Gastrocnemius medialis (tissue), 4 donors: ENCODE measurements around the gene RAPSN. TPM values are rescaled to one million over a fixed set of nuclear protein-coding genes. Genes with fewer than 3 reads are reported as not detected.

Experiments used
- ATAC-seq, 2 donors: fragments of 150-250 bp; one replicate each; pipeline ENCODE4 v1.9.1; 2016
- DNase-seq, 2 donors: peaks; one replicate each; pipeline ENCODE4 v3.0.0-alpha.2; 2019
- H3K27ac ChIP-seq, 4 donors: fragments of 200-600 bp; sonication (generic); 1 replicate in 1 of 4; 2 replicates in 3 of 4; pipeline ENCODE4 v1.5.1; 2016 to 2018; ENCODE audit warnings: mild to moderate bottlenecking in 2 of 4, moderate library complexity in 1 of 4
- H3K27me3 ChIP-seq, 3 donors: fragments of 200-600 bp; sonication (generic) in 2 of 3; 1 replicate in 1 of 3; 2 replicates in 2 of 3; pipeline versions ENCODE4 v1.5.1 to v1.6.0; 2016 to 2019; ENCODE audit warnings: mild to moderate bottlenecking in 1 of 3, moderate library complexity in 1 of 3
- H3K36me3 ChIP-seq, 2 donors: fragments of 200-600 bp; sonication (generic) in 1 of 2; one replicate each; pipeline ENCODE4 v1.5.1; 2017 to 2018
- H3K4me1 ChIP-seq, 2 donors: fragments of 200-600 bp; sonication (generic) in 1 of 2; one replicate each; pipeline ENCODE4 v1.5.1; 2016 to 2017; ENCODE audit warnings: mild to moderate bottlenecking in 2 of 2
- H3K4me3 ChIP-seq, 4 donors: fragments of 200-600 bp; sonication (generic) in 3 of 4; 1 replicate in 1 of 4; 2 replicates in 3 of 4; pipeline ENCODE4 v1.5.1; 2016 to 2019; ENCODE audit warnings: mild to moderate bottlenecking in 2 of 4
- H3K9me3 ChIP-seq, 3 donors: fragments of 200-600 bp; sonication (generic) in 2 of 3; 1 replicate in 1 of 3; 2 replicates in 2 of 3; pipeline ENCODE4 v1.5.1; 2016 to 2019
- CTCF ChIP-seq, 5 experiments: fragments of 450-650 bp in 3 of 5; fragments of 200-600 bp in 2 of 5; sonication (generic) in 2 of 5; IDR thresholded peaks in 4 of 5; conservative IDR thresholded peaks in 1 of 5; 1 replicate in 4 of 5; 2 replicates in 1 of 5; pipeline ENCODE4 v1.5.1; 2016 to 2019; ENCODE audit warnings: antibody characterized with exemption in 5 of 5, mild to moderate bottlenecking in 3 of 5, moderate library complexity in 3 of 5
- POLR2A ChIP-seq, 2 donors: fragments of 450-650 bp; IDR thresholded peaks; one replicate each; pipeline ENCODE4 v1.6.1; 2017; ENCODE audit warnings: antibody characterized with exemption in 2 of 2, mild to moderate bottlenecking in 2 of 2, moderate library complexity in 2 of 2
- in situ Hi-C, 4 donors: fragments of 200-750 bp; cut with MboI; loops; one replicate each; pipeline versions ENCODE4 v1.15.0 to v1.8.0; 2017; ENCODE audit warnings: low sequenced_read_pairs in 4 of 4
- intact Hi-C: fragments of 100-400 bp; cut with DNase I; formaldehyde crosslinking; loops from one replicate; pipeline ENCODE4 v1.15.1; 2023; ENCODE audit warnings: low total_unique reads
- total RNA-seq, 4 donors: library from RNA; depleted of rRNA; stranded (reverse); fragments of >200 nt; gene quantifications; one replicate each; pipeline versions ENCODE4 v1.1.0 to v1.2.3, GENCODE V29; 2016

RAPSN gene
- total RNA-seq, 4 donors from 2014 or later, result 48.9 to 68.6 (median 59.4) TPM

GRCh38 chr11:47446833-47447232 lies 2.1 kb downstream of the RAPSN start:
- Histone ChIP-seq H3K27ac (peak overlapping the region in 1 of 4 donors; percentile 93), H3K27me3 (no peaks in the 10 kb centered on the region), H3K4me1 (peaks cover 20 to 26% of the 10 kb centered on the region in 2 donors), H3K36me3 (peaks cover 0 to 8% of the 10 kb centered on the region in 2 donors), H3K4me3 (no peak overlapping the region), H3K9me3 (no peaks in the 10 kb centered on the region)
- ATAC-seq (no peak), DNase-seq (no peak)
- in situ Hi-C loops, result loop anchor here in 1 of 4 donors (10.0 kb wide), 1 partner anchor 62 kb away; no protein-coding TSS in a partner anchor
- intact Hi-C loops, result loop anchor here (10.0 kb wide), 1 partner anchor 262 kb away; the partner anchor contains the start of gene PACSIN3
- TF ChIP-seq POLR2A (IDR thresholded peaks at IDR 0.05) (no peak), CTCF (IDR thresholded peaks at IDR 0.05 in 4 of 5, conservative IDR thresholded peaks at IDR 0.05 in 1 of 5) (no peak)

GRCh38 chr11:47445840-47446239 lies 3.1 kb downstream of the RAPSN start:
- H3K27ac ChIP-seq, result peak overlapping the region in 1 of 4 donors; percentile 12
- no peak overlapping the region for H3K4me3 ChIP-seq
- TF ChIP-seq CTCF (IDR thresholded peaks at IDR 0.05 in 4 of 5, conservative IDR thresholded peaks at IDR 0.05 in 1 of 5) (no peak), POLR2A (IDR thresholded peaks at IDR 0.05) (no peak)
- H3K4me1 ChIP-seq, result peaks cover 20 to 26% of the 10 kb centered on the region in 2 donors
- ATAC-seq, result no peak
- intact Hi-C loops, result loop anchor here (10.0 kb wide), 1 partner anchor 261 kb away; the partner anchor contains the start of gene PACSIN3
- H3K27me3 ChIP-seq, result no peaks in the 10 kb centered on the region
- peaks cover 0 to 8% of the 10 kb centered on the region in 2 donors for H3K36me3 ChIP-seq
- H3K9me3 ChIP-seq, result no peaks in the 10 kb centered on the region
- in situ Hi-C loops, result loop anchor here in 1 of 4 donors (10.0 kb wide), 1 partner anchor 61 kb away; no protein-coding TSS in a partner anchor
- DNase-seq, result no peak

- in situ Hi-C loops (loop anchor here in 1 of 4 donors (10.0 kb wide), 1 partner anchor 59 kb away; no protein-coding TSS in a partner anchor), intact Hi-C loops (loop anchor here (10.0 kb wide), 1 partner anchor 259 kb away; the partner anchor contains the start of gene PACSIN3)
- TF ChIP-seq CTCF (IDR thresholded peaks at IDR 0.05 in 4 of 5, conservative IDR thresholded peaks at IDR 0.05 in 1 of 5) (no peak), POLR2A (IDR thresholded peaks at IDR 0.05) (no peak)
- H3K36me3 ChIP-seq, result peaks cover 0 to 8% of the 10 kb centered on the region in 2 donors
- no peak for ATAC-seq
- DNase-seq, result no peak
- no peaks in the 10 kb centered on the region for H3K9me3 ChIP-seq
- H3K27ac ChIP-seq, result peak overlapping the region in 3 of 4 donors; percentile 48 to 58 (median 51)
- H3K4me1 ChIP-seq, result peaks cover 17 to 20% of the 10 kb centered on the region in 2 donors
- no peaks in the 10 kb centered on the region for H3K27me3 ChIP-seq
- no peak overlapping the region for H3K4me3 ChIP-seq
Measured at GRCh38 chr11:47443817-47444216, 5.1 kb downstream of the RAPSN start.

DNA sequence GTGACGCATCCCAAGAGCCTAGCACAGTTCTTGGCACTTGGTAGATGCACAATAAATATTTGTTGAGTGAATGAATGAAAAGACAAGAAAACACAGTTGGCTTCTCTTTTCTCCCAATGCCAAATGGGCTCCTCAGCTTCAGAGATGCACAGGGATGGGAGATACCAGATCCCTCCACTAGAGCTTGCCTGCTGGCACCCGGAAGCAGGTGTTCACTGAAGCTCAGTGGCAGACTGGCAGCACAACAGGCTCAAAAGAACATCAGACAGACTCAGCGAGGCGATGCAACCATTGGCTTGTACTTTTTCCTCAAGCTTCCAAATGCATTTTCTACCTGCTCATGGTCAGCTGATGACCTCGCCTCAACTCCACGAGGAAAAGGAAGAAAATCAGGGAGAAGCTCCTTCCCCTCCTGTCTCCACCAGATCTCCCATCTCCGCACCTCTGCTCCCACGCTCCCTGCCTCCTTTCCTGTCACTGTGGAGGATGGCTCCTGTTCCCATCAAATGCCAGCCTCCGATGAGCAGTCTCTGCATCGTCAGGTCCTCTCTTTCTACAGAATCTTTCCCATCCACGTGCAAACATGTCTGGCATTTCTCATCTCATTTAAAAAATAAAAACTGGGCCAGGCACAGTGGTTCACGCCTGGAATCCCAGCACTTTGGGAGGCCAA lies 5.8 kb downstream of the RAPSN start:
- Histone ChIP-seq H3K27me3 (no peaks in the 10 kb centered on the region), H3K36me3 (peaks cover 0 to 8% of the 10 kb centered on the region in 2 donors), H3K9me3 (no peaks in the 10 kb centered on the region), H3K4me1 (peaks cover 17 to 20% of the 10 kb centered on the region in 2 donors), H3K27ac (peak overlapping the region; percentile 39 to 58 (median 46)), H3K4me3 (no peak overlapping the region)
- in situ Hi-C loops (loop anchor here in 1 of 4 donors (10.0 kb wide), 1 partner anchor 58 kb away; no protein-coding TSS in a partner anchor), intact Hi-C loops (loop anchor here (10.0 kb wide), 1 partner anchor 258 kb away; the partner anchor contains the start of gene PACSIN3)
- peak in 1 of 2 donors; percentile 33 for ATAC-seq
- TF ChIP-seq CTCF (IDR thresholded peaks at IDR 0.05 in 4 of 5, conservative IDR thresholded peaks at IDR 0.05 in 1 of 5), result peak in 1 of 5 experiments; percentile 18
- no peak for TF ChIP-seq POLR2A (IDR thresholded peaks at IDR 0.05)
- no peak for DNase-seq
